ENCODE data around the gene TSTD1. TPM values are rescaled to one million over a fixed set of nuclear protein-coding genes. Genes with fewer than 3 reads are reported as not detected.

TSTD1 gene
- total RNA-seq, 1 donor, result 18.6 TPM

DNA sequence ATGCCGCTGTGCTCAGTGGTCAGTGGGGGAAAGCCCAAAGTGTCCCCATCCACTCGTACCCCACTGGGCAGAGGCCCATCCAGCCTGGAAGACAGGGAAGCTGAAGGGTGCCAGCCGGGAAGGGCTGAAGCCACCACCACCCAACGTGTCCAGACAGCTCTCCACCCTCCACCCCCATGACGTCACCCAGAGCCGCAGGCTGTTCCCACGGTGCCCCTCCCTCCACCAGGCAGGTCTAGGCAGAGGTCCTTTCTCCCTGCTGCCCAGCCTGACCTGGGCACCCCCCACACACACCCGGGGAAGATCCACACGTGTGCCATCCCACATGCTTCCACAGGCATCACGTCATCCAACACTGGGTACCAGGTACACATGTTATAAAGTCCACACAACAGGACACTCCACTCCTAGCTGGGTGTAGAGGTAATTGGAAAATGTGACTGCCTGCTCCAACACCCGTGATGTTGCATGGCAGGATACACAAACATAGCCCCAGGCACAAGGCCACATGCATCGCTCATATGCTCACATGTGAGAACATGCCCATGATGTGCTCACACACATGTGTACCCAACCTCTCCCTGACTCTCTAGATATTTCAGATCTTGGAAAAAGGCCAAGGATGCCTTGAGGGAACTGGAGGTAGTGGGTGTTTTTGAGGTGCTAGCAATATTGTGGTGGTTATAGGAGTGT is 36.1 kb upstream of the TSTD1 start:
- H3K4me3 ChIP-seq (ENCODE audit: low read depth, low read length), result peak overlapping the region; percentile 27
- peak; percentile 51 for DNase-seq (ENCODE audit: low read depth)
- TF ChIP-seq, protein P1, sequence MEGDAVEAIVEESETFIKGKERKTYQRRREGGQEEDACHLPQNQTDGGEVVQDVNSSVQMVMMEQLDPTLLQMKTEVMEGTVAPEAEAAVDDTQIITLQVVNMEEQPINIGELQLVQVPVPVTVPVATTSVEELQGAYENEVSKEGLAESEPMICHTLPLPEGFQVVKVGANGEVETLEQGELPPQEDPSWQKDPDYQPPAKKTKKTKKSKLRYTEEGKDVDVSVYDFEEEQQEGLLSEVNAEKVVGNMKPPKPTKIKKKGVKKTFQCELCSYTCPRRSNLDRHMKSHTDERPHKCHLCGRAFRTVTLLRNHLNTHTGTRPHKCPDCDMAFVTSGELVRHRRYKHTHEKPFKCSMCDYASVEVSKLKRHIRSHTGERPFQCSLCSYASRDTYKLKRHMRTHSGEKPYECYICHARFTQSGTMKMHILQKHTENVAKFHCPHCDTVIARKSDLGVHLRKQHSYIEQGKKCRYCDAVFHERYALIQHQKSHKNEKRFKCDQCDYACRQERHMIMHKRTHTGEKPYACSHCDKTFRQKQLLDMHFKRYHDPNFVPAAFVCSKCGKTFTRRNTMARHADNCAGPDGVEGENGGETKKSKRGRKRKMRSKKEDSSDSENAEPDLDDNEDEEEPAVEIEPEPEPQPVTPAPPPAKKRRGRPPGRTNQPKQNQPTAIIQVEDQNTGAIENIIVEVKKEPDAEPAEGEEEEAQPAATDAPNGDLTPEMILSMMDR (IDR thresholded peaks at IDR 0.05; ENCODE audit: insufficient read depth, low read depth, low read length), result no peak

DNA sequence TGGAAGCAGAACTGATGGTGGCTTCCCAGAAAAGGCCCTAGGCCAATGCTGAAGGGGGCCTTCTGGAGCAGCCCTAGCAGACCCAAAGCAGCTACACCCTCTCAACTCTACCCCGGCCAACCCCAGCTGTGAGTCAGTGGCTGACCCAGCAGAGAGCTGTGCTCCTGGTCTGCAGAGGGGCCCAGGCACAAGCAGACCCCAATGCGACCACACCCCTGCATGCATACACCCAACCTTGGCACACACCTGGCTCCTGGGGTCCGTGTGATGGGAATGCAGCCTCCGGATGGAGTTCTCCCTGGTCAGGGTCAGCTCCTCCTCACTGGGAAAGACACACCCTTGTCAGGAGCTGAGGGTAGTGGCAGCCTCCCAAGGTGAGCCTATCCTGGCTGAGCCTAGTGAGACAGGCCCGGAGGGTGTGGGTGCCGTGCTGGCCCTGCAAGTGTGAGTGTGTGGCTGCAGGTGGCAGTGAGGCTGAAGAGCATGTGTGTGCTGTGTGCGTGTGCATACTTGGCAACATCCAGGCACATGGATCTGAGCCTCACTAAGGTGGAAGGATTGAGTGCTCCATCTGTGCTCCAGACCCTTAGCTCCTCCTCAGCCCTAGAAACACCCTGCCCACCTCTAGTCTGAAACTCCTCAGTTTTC is 34.8 kb upstream of the TSTD1 start:
- DNase-seq (ENCODE audit: low read depth), result no peak
- TF ChIP-seq, protein P1 (IDR thresholded peaks at IDR 0.05; ENCODE audit: insufficient read depth, low read depth, low read length), result no peak

DNA sequence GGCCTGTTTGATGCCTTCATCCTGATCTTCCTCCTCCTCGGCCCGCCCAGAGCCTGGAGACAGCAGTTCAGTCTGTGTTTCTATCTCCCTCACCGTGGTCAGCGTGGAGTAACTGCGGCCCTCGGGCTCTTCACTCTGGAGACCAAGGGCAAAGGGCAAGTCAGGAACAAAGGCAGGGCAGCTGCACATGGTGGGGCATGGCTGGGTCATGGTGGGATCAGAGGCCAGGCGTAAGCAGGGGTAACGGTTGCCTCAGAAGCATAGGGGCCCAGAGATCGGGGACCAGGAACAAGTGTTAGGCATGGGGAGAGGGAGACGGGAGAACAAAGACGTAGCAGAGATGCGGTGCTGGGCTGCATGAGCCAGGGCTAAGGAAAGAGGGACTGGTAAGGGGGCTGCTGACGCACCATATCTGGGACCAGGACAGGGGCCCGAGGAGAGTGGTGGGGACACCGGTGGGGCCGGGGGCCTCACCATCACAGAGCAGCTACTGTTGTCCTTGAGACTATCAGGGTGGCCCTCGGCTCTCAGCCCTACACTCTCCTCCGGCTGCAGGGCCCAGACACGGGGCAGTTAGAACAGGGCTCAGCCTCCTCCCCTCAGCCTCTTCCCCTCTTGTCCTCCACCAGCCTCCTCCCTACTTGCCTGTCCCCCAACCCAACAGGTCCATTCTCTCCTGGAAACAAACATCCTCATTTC is 34.1 kb upstream of the TSTD1 start:
- no peak overlapping the region for H3K4me3 ChIP-seq (ENCODE audit: low read depth, low read length)
- no peak for DNase-seq (ENCODE audit: low read depth)
- TF ChIP-seq, protein P1 (IDR thresholded peaks at IDR 0.05; ENCODE audit: insufficient read depth, low read depth, low read length), result no peak

More for the DNA sequence above, 34.8 kb upstream of the TSTD1 start:
- H3K4me3 ChIP-seq (ENCODE audit: low read depth, low read length), result no peak overlapping the region

DNA sequence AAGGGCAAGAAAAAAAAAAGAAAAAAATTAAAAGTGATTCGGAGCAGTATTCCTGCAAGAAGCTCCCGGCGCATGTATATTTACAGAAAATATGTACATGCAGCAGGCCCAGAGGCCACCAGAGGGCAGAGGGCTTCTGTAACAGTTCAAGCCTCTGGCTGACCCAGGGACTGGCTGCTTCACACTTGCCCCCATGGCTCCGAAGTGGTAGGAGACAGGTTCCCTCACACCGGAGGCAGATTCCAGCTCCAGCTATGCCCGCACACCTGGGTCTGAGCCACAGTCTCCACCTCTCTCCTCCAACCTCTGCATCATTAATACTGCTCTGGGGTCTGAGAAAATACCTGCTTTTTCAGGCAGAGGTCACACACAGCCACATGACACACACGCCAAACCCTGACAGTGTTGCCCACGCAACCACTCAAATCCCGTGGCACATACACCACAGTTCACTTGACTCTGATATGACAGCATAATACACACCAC is 33.2 kb upstream of the TSTD1 start:
- TF ChIP-seq, protein P1 (IDR thresholded peaks at IDR 0.05; ENCODE audit: insufficient read depth, low read depth, low read length), result peak; percentile 68
- peak; percentile 67 for DNase-seq (ENCODE audit: low read depth)

DNA sequence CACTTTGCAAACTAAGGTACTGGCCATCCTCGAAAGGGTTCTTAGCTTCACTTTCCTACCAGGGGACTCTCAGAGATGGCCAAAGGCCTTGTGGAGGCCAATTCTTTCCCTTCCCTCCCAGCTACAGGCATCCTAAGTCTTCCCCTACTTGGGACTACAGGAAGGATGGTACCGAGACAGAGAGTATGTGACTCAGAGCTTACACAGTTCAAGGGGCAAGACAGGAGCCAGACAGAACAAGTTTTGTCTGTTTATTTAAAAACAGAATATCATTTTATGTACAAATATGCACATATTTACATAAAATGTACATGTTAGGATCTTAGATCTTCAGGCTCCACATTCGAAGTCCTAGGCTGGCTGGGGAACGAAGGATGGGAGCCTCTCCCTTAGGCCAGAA is 32.0 kb upstream of the TSTD1 start:
- TF ChIP-seq, protein P1 (IDR thresholded peaks at IDR 0.05; ENCODE audit: insufficient read depth, low read depth, low read length), result no peak
- no peak overlapping the region for H3K4me3 ChIP-seq (ENCODE audit: low read depth, low read length)
- DNase-seq (ENCODE audit: low read depth), result no peak

More for the DNA sequence above, 33.2 kb upstream of the TSTD1 start:
- H3K4me3 ChIP-seq (ENCODE audit: low read depth, low read length), result no peak overlapping the region

DNA sequence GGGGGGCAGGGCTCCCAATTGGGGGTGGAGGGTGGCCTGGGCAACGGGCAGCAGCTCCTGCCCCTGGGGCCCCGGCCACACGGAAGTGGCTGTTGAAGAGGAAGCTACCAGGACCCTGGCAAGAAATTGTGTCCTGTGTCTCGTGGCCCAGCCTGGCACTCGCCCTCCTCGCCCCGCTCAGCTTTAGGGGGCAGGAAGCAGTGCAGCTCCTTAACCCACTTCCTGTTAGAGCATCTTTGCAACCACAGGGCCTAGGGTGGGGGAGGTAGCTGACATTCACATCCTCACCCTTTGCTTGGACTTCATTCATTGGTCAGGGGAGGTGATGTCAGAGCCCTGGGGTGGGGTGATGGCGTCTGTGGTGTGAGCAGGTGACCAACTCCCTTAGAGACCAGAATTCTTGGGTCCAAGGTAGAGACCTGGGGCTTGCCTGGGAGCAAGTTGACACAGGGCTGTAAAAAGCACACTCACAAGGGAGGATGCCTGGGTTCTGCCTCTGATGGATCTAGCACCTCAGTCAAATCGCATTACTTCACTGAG is 31.0 kb upstream of the TSTD1 start, which contains the start of gene ARHGAP30:
ARHGAP30 (minus strand) TSS at position 161 of the 540 bp plus-strand sequence. CDS start 267 bp downstream, outside the sequence.
- TF ChIP-seq, protein P1 (IDR thresholded peaks at IDR 0.05; ENCODE audit: insufficient read depth, low read depth, low read length), result no peak
- H3K4me3 ChIP-seq (ENCODE audit: low read depth, low read length), result no peak within 1 kb of the TSS
- DNase-seq (ENCODE audit: low read depth), result no peak

All from fibroblast of villous mesenchyme (primary cell).